ENCODE results near the gene KRTAP10-7. TPM values are rescaled to one million over a fixed set of nuclear protein-coding genes. Genes with fewer than 3 reads are reported as not detected.
A peak's percentile ranks its signal among the peaks of the same experiment; 100 is the strongest.

The KRTAP10-7 gene
- total RNA-seq, 3 donors from 2014 or later (not counting 1 experiment from before 2014, with no cell fraction given) = not detected

- ATAC-seq (no peak), DNase-seq (no peak)
- no peaks in the 10 kb centered on the region for H3K27me3 Mint-ChIP-seq (ENCODE audit: low read depth in 2 of 2)
- H3K36me3 Mint-ChIP-seq = peaks cover 40% of the 10 kb centered on the region
- no peaks in the 10 kb centered on the region for H3K36me3 ChIP-seq (ENCODE audit: control insufficient read depth, insufficient read depth, low read length)
- H3K27me3 ChIP-seq (ENCODE audit: control insufficient read depth, insufficient read depth, low read length) = no peaks in the 10 kb centered on the region
- peaks cover 22% of the 10 kb centered on the region for H3K4me1 ChIP-seq (ENCODE audit: control insufficient read depth, insufficient read depth, low read length)
- peak overlapping the region; percentile 88 to 95 for H3K27ac Mint-ChIP-seq
- no peak overlapping the region for H3K4me3 ChIP-seq (ENCODE audit: low read length)
- H3K9me3 Mint-ChIP-seq = peaks cover 13 to 34% of the 10 kb centered on the region in 2 donors
- H3K4me3 Mint-ChIP-seq = no peak overlapping the region
- peaks cover 11% of the 10 kb centered on the region for H3K9me3 ChIP-seq (ENCODE audit: control insufficient read depth, insufficient read depth, low read length)
- peaks cover 34 to 47% of the 10 kb centered on the region in 2 donors for H3K4me1 Mint-ChIP-seq
- no peak for TF ChIP-seq CTCF (IDR thresholded peaks at IDR 0.05)
- intact Hi-C loops (cut with micrococcal nuclease) = loop anchor here (2.0 to 10.0 kb wide), 2 partner anchors 37 to 95 kb away; partner anchors contain the start of genes KRTAP12-3 and TSPEAR
- 96% methylated on average over 6 of the region's 6 CpGs for WGBS (ENCODE audit: insufficient coverage)
- peak overlapping the region; percentile 21 for H3K27ac ChIP-seq (ENCODE audit: low read length)
Measured at GRCh38 chr21:44619886-44620285, 19.5 kb downstream of the KRTAP10-7 start.

- no peak for ATAC-seq
- no peak for DNase-seq
- no peak for TF ChIP-seq CTCF (IDR thresholded peaks at IDR 0.05)
- Histone ChIP-seq H3K27ac (ENCODE audit: low read length) (no peak overlapping the region), H3K4me1 (ENCODE audit: control insufficient read depth, insufficient read depth, low read length) (peaks cover 43% of the 10 kb centered on the region), H3K4me3 (ENCODE audit: low read length) (no peak overlapping the region), H3K27me3 (ENCODE audit: control insufficient read depth, insufficient read depth, low read length) (no peaks in the 10 kb centered on the region), H3K9me3 (ENCODE audit: control insufficient read depth, insufficient read depth, low read length) (peaks cover 11% of the 10 kb centered on the region), H3K36me3 (ENCODE audit: control insufficient read depth, insufficient read depth, low read length) (no peaks in the 10 kb centered on the region)
- peaks cover 13 to 34% of the 10 kb centered on the region in 2 donors for H3K9me3 Mint-ChIP-seq
- H3K36me3 Mint-ChIP-seq = peaks cover 40% of the 10 kb centered on the region
- H3K27me3 Mint-ChIP-seq (ENCODE audit: low read depth in 2 of 2) = peaks cover 0 to 3% of the 10 kb centered on the region in 2 donors
- intact Hi-C loops (cut with micrococcal nuclease) = loop anchor here (10.0 kb wide), 1 partner anchor 91 kb away; the partner anchor contains the start of gene TSPEAR
- H3K27ac Mint-ChIP-seq = peak overlapping the region in 1 of 2 donors; percentile 14
- H3K4me3 Mint-ChIP-seq = no peak overlapping the region
- H3K4me1 Mint-ChIP-seq = peaks cover 43 to 60% of the 10 kb centered on the region in 2 donors
Measured at GRCh38 chr21:44623575-44623974, 23.2 kb downstream of the KRTAP10-7 start.

- peaks cover 40 to 58% of the 10 kb centered on the region in 2 donors for H3K4me1 Mint-ChIP-seq
- H3K4me1 ChIP-seq (ENCODE audit: control insufficient read depth, insufficient read depth, low read length) = peaks cover 56% of the 10 kb centered on the region
Measured at GRCh38 chr21:44625756-44626155, 25.4 kb downstream of the KRTAP10-7 start.

More at GRCh38 chr21:44625756-44626155, 25.4 kb downstream of the KRTAP10-7 start:
- no peak for DNase-seq
- peak overlapping the region; percentile 1 for H3K27ac ChIP-seq (ENCODE audit: low read length)
- H3K27me3 ChIP-seq (ENCODE audit: control insufficient read depth, insufficient read depth, low read length) = no peaks in the 10 kb centered on the region
- no peak overlapping the region for H3K4me3 ChIP-seq (ENCODE audit: low read length)
- H3K9me3 ChIP-seq (ENCODE audit: control insufficient read depth, insufficient read depth, low read length) = peaks cover 20% of the 10 kb centered on the region
- peaks cover 11 to 19% of the 10 kb centered on the region in 2 donors for H3K9me3 Mint-ChIP-seq
- WGBS (ENCODE audit: insufficient coverage) = 92% methylated on average over 4 of the region's 7 CpGs
- ATAC-seq = peak in 1 of 3 donors; percentile 18
- TF ChIP-seq CTCF (IDR thresholded peaks at IDR 0.05) = no peak
- intact Hi-C loops (cut with micrococcal nuclease) = loop anchor here (2.0 to 10.0 kb wide), 2 partner anchors 33 to 89 kb away; partner anchors contain the start of gene TSPEAR
- peak overlapping the region; percentile 74 to 86 for H3K27ac Mint-ChIP-seq
- peak overlapping the region; percentile 71 for H3K4me3 Mint-ChIP-seq
- peaks cover 29% of the 10 kb centered on the region for H3K36me3 Mint-ChIP-seq
- H3K36me3 ChIP-seq (ENCODE audit: control insufficient read depth, insufficient read depth, low read length) = no peaks in the 10 kb centered on the region
- H3K27me3 Mint-ChIP-seq (ENCODE audit: low read depth in 2 of 2) = peaks cover 0 to 3% of the 10 kb centered on the region in 2 donors

All from natural killer cell (primary cell).